Lower leg skin (tissue), 3 donors: ENCODE data around the gene ADGB.

Experiments
- CTCF ChIP-seq, 3 donors: fragments of 450-650 bp; IDR thresholded peaks; one replicate each; pipeline ENCODE4 v1.5.1; 2016; ENCODE audit warnings: antibody characterized with exemption in 3 of 3, mild to moderate bottlenecking in 3 of 3, moderate library complexity in 2 of 3
- POLR2A ChIP-seq, 2 donors: fragments of 450-650 bp; IDR thresholded peaks; one replicate each; pipeline ENCODE4 v1.6.1; 2016 to 2017; ENCODE audit warnings: antibody characterized with exemption in 2 of 2, mild to moderate bottlenecking in 1 of 2, moderate library complexity in 1 of 2

GRCh38 chr6:146553377-146554135, 45.2 kb upstream of the ADGB start:
- TF ChIP-seq CTCF (IDR thresholded peaks at IDR 0.05) (no peak), POLR2A (IDR thresholded peaks at IDR 0.05) (no peak)
